NCI-H146 treated with DMSO at 0.1 percent for 48 hours (cell line): ENCODE results near the gene SCN4A.
"Not testable (repeated sequence)": the region's sequence is repeated elsewhere in the genome, so short reads cannot be mapped to it uniquely, and the experiment has no call there.

Source experiments
- DNase-seq: peaks from one replicate; lab custom pipeline; 2025; ENCODE audit not compliant: unreplicated experiment; lab: John Stamatoyannopoulos, UW

SCN4A gene

DNA sequence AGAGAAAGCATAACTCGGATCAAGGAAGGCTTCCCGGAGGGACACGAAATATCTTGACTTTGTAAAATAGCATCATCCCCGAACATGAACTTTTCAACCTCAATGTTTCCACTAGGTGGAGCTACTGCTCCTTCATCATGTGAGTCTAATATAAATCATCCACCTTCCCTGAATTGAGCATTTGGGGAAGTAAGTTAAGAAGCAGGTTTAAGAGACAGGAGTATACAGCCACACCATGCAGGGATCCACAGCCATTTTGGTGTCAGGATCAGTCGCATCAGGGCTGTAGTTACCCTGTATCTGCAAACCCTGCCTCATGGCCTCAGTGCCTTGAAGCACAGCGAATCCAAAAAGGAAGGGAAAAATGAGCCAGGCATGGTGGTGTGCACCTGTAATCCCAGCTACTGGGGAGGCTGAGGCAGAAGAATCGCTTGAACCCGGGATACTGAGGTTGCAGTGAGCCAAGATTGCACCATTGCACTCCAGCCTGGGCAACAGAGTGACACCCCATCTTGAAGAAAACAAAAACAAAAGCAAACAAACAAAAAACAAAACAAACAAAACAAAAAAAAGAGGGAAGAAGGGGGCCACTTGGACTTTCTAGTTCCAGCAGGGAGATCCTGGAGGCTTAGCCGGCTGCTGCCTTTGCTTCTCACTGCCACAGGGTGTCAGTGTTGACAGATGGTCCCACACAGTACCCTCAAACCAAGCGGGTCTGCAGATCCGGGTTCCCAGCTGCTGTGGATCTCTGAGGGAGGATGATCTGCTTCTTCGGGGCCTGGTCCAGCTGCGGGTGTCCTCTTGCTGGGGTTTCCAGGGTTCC is 83.5 kb downstream of the SCN4A start:
- not testable (repeated sequence) for DNase-seq
